ENCODE data around the gene KCNH1. TPM values are rescaled to one million over a fixed set of nuclear protein-coding genes. Genes with fewer than 3 reads are reported as not detected.

The KCNH1 gene
- polyA plus RNA-seq, 10 donors = 0.25 to 0.82 (median 0.37) TPM

DNA sequence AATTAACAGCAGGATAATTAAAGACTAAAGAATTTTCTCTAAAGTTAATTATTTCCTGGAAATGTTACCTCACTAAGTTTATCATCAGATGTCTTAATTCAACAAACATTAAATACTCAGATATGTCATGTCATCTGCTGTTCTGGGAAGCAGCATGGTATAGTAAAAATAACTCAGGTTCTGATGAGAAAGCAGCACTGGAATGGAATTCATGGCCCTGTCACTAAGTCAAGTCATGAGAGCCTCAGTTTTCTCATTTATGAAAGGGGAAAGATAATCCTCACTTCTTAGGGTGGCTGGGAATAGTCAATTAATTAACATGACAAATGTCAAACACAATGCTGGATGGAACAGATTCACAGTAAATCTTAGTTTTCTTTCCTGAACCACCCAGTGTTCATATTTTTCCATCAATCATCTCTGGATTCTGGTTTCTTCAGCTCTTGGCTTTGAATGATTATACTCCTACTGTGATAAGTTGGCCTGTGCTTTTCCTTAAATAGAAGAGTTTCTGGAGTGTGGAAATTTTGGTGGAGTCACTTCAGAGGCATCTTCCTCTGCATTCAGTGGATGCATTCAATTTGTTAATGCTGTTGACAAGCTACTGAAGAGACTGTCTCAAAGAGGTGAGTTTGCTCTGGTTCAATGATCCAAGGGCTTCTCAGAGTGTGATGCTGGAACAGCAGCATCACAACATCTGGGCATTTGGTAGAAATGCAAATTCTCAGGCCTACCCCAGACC is 319.4 kb downstream of the KCNH1 start:
- DNase-seq = no peak

GRCh38 chr1:210801501-210801900 is 332.4 kb downstream of the KCNH1 start:
- no peak for DNase-seq

GRCh38 chr1:210800756-210801155 is 333.2 kb downstream of the KCNH1 start:
- no peak for DNase-seq

GRCh38 chr1:210800301-210800700 is 333.6 kb downstream of the KCNH1 start:
- no peak for DNase-seq

DNA sequence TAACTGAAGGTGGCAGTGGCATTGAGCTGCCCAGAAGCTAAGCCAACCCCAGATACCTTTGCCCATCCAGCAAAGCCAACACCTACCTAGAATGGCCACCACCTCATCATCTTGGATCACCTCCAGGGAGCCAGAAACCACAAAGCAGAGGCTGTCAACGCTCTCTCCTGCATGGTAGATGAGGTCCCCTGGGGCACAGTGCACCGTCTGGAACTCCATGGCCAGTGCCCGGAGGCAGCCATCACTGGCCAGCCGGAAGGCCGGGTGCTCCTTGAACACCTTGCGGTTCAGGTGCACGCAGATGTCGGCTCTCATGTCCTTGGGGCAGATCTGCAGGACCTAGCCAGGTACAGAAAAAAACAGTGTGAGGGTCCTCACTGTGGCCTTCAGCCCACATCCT is 336.5 kb downstream of the KCNH1 start:
- no peak for DNase-seq

DNA sequence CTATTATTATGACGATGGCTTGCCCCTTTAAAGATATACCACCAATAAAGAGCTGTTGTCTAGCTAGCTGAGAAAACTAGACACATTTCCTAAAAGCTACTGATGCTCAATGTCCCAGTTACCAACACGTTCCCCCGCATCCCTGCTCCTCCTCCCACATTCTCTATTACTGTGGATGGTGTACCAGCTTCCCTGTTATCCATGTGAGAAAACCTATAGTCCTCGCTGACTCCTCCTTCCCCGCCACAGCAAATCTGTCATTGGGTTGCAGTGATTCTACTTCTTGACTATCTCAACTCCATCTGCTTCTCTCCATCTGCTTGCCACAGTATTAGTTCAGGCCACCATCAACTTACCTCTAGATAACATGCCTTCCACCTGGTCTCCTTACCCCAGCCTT is 337.5 kb downstream of the KCNH1 start:
- no peak for DNase-seq

DNA sequence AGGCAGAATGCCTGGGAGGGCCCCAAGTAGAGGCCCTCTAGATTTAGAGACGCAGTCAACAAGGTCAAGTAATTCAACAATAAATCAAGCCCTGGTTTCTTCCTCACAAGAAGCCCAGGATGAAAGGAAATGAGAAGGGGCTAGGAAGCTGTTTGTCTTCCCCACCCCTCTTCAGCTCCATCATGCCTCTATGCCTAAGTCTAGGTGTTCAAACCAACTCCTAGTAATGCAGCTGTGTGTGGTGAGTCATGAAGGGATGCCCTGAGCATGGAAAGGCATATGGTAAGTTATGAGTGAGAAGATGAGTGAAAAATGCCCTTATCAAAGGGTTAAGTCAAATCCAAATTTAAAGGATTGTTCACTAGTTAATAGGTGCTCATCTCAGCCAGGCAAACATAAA is 339.5 kb downstream of the KCNH1 start:
- no peak for DNase-seq

DNA sequence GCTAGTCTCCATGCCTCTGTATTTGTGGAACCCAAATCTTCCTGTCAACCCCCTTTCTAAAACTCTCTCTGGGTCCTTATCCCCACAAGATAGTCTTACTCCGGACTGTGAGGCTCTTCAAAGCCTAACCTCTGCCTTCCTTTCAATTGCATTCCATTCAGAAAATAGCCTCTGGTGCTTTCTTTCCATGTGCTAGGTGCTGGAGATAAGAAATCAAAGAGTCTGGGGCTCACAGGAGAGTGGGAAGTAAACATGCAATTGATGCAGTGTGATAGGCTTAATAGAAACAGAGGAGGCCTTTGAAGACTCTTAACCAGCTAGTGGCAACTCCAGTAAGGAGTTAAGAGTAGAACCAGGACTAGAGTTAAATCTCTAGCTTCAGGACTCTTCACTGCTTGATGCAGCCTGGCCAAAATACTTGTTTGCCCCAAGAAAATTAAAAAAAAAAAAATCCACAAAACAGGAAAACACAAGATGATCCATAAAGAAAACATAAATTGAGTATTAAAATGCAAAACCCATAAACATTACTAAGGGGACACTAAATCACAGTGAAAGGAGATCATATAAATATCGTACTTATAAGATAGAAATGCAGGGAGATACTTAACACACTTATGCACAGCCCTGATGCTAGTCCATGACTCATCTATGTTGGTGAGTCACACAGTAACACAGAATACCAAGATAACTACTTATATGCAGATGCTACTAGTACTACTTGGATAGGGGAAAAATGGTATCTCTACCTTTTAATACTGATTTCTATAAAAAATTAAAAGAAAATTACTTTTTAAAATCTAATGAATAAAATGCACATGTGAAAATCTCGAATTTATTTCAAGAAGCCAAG is 341.5 kb downstream of the KCNH1 start:
- peak in 1 of 3 donors; percentile 54 for DNase-seq

DNA sequence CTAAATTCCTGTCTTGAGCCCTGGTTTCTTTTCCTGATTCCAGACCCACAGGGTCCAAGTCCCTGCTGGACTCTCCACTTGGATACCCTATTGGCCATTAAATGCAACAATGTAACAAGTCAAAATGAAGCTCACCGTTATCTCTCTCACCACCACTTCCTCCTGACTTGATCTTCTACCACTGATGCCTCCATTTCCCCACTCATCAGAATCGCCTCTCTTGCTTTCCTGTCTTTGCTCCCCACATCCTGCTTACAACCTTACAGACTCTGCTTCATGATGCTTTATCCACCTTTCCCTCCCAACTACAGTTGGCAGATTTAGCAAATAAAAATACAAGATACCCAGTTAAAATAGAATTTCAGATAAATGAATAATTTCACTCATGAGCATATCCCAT is 343.8 kb downstream of the KCNH1 start:
- no peak for DNase-seq

DNA sequence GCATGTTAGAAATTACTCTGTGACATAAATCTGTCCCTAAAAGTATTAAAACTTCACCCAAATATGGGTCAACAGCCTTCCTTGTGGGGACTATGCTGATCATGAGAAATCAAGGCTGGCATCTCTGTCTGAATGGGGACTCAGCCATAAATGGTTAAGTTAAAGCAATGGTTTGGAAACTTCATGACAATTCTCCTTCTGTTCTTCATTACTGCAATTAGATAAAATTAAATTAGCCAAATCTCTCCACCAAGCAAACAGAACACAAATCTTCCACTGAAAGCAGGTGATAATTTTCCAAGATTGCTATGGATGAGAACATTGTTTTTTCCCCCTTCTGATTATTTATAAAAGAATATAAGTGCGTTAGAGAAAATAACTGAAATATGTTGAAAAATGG is 346.1 kb downstream of the KCNH1 start:
- DNase-seq = no peak

GRCh38 chr1:210786546-210786945 is 347.4 kb downstream of the KCNH1 start:
- DNase-seq = no peak

GRCh38 chr1:210783925-210784324 is 350.0 kb downstream of the KCNH1 start:
- no peak for DNase-seq

- DNase-seq = no peak
Observed at GRCh38 chr1:210781652-210782051, 352.3 kb downstream of the KCNH1 start.

DNA sequence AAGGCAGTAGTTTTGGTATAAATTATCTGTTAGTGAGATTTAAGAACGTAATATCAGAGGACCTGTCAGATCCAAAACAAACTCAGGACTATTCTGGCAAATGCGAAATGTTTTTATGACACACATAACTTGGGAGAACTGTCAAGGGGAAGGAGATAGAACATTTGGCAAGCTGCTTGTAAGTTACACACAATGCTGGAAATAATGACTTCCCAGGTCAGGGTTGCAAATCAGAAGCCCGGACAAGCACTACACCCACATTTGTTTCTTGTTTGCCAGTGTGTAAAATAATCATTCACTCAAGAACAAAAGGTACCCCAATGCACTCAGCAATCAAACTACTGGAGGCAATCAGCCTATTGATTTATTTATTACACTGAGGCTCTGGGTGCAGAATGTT is 354.7 kb downstream of the KCNH1 start:
- peak in 2 of 3 donors; percentile 7 to 18 for DNase-seq

- DNase-seq = no peak
Observed at GRCh38 chr1:210777914-210778313, 356.0 kb downstream of the KCNH1 start.

DNA sequence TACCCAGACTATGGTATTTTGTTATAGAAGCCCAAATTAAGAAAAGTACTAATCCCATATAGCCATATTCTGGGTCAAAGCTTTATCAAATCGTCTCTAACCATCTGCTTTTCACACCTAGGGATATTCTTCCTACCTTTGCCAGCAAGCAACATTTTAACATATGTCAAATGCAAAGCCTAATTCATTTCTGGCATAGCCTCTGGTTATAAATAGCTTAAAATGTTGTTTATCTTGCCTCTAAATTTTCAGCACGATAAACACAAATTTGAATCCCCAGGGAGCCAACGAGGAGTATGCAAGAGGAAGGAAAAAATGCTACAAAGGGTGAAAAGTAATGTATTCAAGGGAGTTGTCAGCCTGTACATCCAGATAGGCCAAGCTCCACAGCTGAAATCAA is 357.2 kb downstream of the KCNH1 start:
- no peak for DNase-seq

GRCh38 chr1:210775289-210775688 is 358.7 kb downstream of the KCNH1 start:
- no peak for DNase-seq

DNA sequence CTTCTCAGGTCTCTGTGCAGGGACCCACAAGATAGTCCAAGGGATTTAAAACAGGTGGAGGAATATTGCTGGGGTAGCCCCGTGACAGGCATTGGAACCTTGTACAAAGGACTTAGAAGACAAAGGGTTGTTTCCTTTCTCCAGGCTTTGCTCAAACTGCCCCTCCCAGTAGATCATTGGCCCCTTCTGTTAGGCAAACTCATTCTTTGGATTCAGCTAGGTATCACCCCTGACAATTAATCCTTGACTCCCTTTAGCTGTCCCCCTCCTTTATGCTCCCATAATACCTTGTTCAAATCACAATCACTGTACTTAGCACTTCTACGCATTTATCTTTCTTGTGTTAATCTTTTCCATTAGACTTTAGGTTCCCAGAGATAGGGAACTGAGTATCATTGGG is 360.5 kb downstream of the KCNH1 start:
- no peak for DNase-seq

DNA sequence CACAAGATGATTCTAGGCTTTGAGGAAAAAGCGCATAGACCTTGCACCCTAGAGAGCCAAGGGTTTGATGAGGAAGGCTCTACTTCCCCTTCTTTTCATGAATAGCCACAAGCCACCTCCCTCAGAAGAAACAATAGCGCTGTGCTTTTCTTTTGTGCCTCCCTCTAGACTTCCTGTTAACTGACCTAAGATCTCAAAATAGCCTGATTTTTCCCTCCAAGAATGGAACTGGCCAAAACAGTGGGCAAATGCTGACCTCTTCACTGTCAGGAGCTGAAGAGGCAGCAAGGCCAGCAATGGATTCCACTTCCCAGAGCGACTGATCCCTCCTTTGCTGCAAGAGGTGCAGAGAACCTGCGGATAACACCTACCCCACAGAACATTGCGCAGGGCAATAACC is 362.8 kb downstream of the KCNH1 start:
- no peak for DNase-seq

DNA sequence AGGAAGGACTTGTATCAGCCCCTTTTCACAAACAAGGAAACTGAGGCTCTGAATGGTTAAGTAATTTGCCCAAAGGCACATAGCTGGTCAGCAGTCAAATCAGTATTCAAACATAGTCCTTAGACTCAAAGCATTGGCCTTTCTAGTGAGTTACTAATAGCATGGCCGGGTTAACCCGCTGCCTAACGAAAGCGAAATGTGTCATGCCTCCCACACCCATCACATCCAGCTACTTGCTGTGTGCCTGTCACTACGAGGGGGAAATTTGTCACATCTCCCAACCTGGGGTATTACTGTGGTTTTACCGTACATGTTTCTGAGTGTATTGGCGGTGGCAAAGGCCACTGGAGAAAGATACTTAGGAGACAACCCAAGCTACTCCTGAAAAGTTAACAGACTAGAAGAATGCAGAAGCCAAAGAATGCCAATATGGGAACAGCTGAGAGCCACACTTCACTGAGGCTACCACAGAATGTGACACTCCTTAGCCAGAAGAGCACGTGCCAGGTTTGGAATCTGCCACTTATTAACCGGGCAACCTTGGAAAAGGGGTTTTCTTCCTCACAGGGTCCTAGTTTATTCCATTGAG is 363.5 kb downstream of the KCNH1 start:
- no peak for DNase-seq

- no peak for DNase-seq
Observed at GRCh38 chr1:210769473-210769872, 364.5 kb downstream of the KCNH1 start.

GRCh38 chr1:210764536-210764935 is 369.4 kb downstream of the KCNH1 start:
- DNase-seq = no peak

GRCh38 chr1:210758761-210759160 is 375.2 kb downstream of the KCNH1 start:
- DNase-seq = peak in 1 of 3 donors; percentile 33

All from muscle of back (tissue), 11 donors.